Transverse colon (tissue), 4 donors: ENCODE data around the gene RGS3. TPM values are rescaled to one million over a fixed set of nuclear protein-coding genes. Genes with fewer than 3 reads are reported as not detected.
A peak's percentile ranks its signal among the peaks of the same experiment; 100 is the strongest.

ENCODE experiments used
- DNase-seq: peaks from one replicate; pipeline ENCODE4 v3.0.0-alpha.2; 2019
- H3K27ac ChIP-seq, 4 donors: fragments of 200-600 bp; sonication (generic); 2 replicates each; pipeline ENCODE4 v1.5.1; 2016 to 2018; ENCODE audit warnings: inconsistent platforms in 4 of 4
- H3K27me3 ChIP-seq: fragments of 200-600 bp; sonication (generic); 2 replicates; pipeline ENCODE4 v1.5.1; 2017; ENCODE audit warnings: inconsistent platforms
- H3K36me3 ChIP-seq, 4 donors: fragments of 200-600 bp; sonication (generic); 2 replicates each; pipeline ENCODE4 v1.5.1; 2017 to 2019; ENCODE audit warnings: inconsistent platforms in 4 of 4
- H3K4me1 ChIP-seq, 4 donors: fragments of 200-600 bp; sonication (generic); 2 replicates each; pipeline ENCODE4 v1.5.1; 2017 to 2020; ENCODE audit warnings: inconsistent platforms in 4 of 4
- H3K4me3 ChIP-seq, 4 donors: fragments of 200-600 bp; sonication (generic); 1 replicate in 1 of 4; 2 replicates in 3 of 4; pipeline versions ENCODE4 v1.5.1 to v1.6.1; 2017 to 2019; ENCODE audit warnings: inconsistent platforms in 4 of 4
- H3K9me3 ChIP-seq, 2 donors: fragments of 200-600 bp; sonication (generic); 2 replicates each; pipeline ENCODE4 v1.5.1; 2017 to 2019; ENCODE audit warnings: inconsistent platforms in 2 of 2
- CTCF ChIP-seq, 5 experiments: fragments of 200-600 bp in 3 of 5; fragments of 450-650 bp in 2 of 5; sonication (generic) in 3 of 5; IDR thresholded peaks; 1 replicate in 2 of 5; 2 replicates in 3 of 5; pipeline ENCODE4 v1.5.1; 2016 to 2017; ENCODE audit warnings: antibody characterized with exemption in 5 of 5, inconsistent platforms in 3 of 5, mild to moderate bottlenecking in 2 of 5, moderate library complexity in 1 of 5
- EP300 ChIP-seq: sonication (generic); formaldehyde crosslinking; IDR thresholded peaks from one replicate; pipeline ENCODE4 v1.6.1; 2017; ENCODE audit warnings: antibody characterized with exemption, low read depth
- POLR2A ChIP-seq: fragments of 450-650 bp; IDR thresholded peaks from one replicate; pipeline ENCODE4 v1.6.1; 2016; ENCODE audit warnings: antibody characterized with exemption, mild to moderate bottlenecking, moderate library complexity
- POLR2AphosphoS5 ChIP-seq, 3 donors: sonication (generic); formaldehyde crosslinking; IDR thresholded peaks; one replicate each; pipeline ENCODE4 v1.6.1; 2016; ENCODE audit warnings: antibody characterized with exemption in 3 of 3
- WGBS, 2 donors: methylation state at CpG; one replicate each; pipeline ENCODE4 v1.1.5; 2018; ENCODE audit warnings: low coverage in 1 of 2; 5-methylcytosine and 5-hydroxymethylcytosine counted together
- in situ Hi-C, 4 donors: fragments of 200-750 bp; cut with MboI; loops; one replicate each; pipeline versions ENCODE4 v1.15.0 to v1.15.1; 2017; ENCODE audit warnings: low sequenced_read_pairs in 3 of 4, low pct_ligation_motif_present in 1 of 4, low pct_unique_long_range_greater_than_20kb in 1 of 4
- intact Hi-C: fragments of 100-400 bp; cut with DNase I; formaldehyde crosslinking; loops from one replicate; pipeline ENCODE4 v1.15.1; 2023; ENCODE audit warnings: low total_unique reads
- total RNA-seq, 4 donors: library from RNA; depleted of rRNA; stranded (reverse); fragments of >200 nt; gene quantifications; one replicate each; pipeline ENCODE4 v1.1.0, GENCODE V29; 2016

Gene RGS3
- total RNA-seq, 4 donors from 2014 or later, result 62.7 to 150 (median 80.9) TPM

GRCh38 chr9:113596616-113597320, 133.2 kb downstream of the RGS3 start:
- H3K4me1 ChIP-seq, result peaks cover 0 to 22% (median 9%) of the 10 kb centered on the region in 4 donors
- no peak overlapping the region for H3K4me3 ChIP-seq
- peaks cover 0 to 12% (median 6%) of the 10 kb centered on the region in 4 donors for H3K36me3 ChIP-seq
- in situ Hi-C loops, result no loop called here
- H3K27ac ChIP-seq, result no peak overlapping the region
- no peaks in the 10 kb centered on the region for H3K9me3 ChIP-seq
- intact Hi-C loops, result no loop called here
- no peak for DNase-seq
- WGBS, 2 donors, result 95 to 100% methylated on average over 6 to 27 of the region's 27 CpGs
- TF ChIP-seq CTCF (IDR thresholded peaks at IDR 0.05), result no peak
- no peak for TF ChIP-seq POLR2A
- no peak for TF ChIP-seq EP300
- no peak for TF ChIP-seq POLR2AphosphoS5 (IDR thresholded peaks at IDR 0.05)
- no peaks in the 10 kb centered on the region for H3K27me3 ChIP-seq

- no peak for DNase-seq
- Histone ChIP-seq H3K36me3 (peaks cover 0 to 12% (median 6%) of the 10 kb centered on the region in 4 donors), H3K4me3 (no peak overlapping the region), H3K27me3 (no peaks in the 10 kb centered on the region), H3K9me3 (no peaks in the 10 kb centered on the region), H3K27ac (no peak overlapping the region), H3K4me1 (peaks cover 3 to 31% (median 15%) of the 10 kb centered on the region in 4 donors)
- in situ Hi-C loops, result no loop called here
- intact Hi-C loops, result no loop called here
- TF ChIP-seq EP300 (no peak), CTCF (IDR thresholded peaks at IDR 0.05) (no peak), POLR2AphosphoS5 (IDR thresholded peaks at IDR 0.05) (no peak), POLR2A (no peak)
- WGBS, 2 donors, result 89% methylated on average over 14 of the region's 14 CpGs; no CpG with 5 or more reads in 1 of the 2 donors
These were observed 134.1 kb downstream of the RGS3 start for GRCh38 chr9:113597390-113598241.

- in situ Hi-C loops, result no loop called here
- no peak for DNase-seq
- Histone ChIP-seq H3K4me1 (peaks cover 3 to 29% (median 13%) of the 10 kb centered on the region in 4 donors), H3K36me3 (peaks cover 0 to 12% (median 6%) of the 10 kb centered on the region in 4 donors), H3K27me3 (no peaks in the 10 kb centered on the region), H3K27ac (no peak overlapping the region), H3K9me3 (no peaks in the 10 kb centered on the region), H3K4me3 (no peak overlapping the region)
- intact Hi-C loops, result no loop called here
- WGBS, 2 donors, result 83% methylated on average over 2 of the region's 2 CpGs; no CpG with 5 or more reads in 1 of the 2 donors
- TF ChIP-seq CTCF (IDR thresholded peaks at IDR 0.05) (no peak), EP300 (no peak), POLR2AphosphoS5 (IDR thresholded peaks at IDR 0.05) (peak in 1 of 3 donors; percentile 15)
These were observed 134.9 kb downstream of the RGS3 start for GRCh38 chr9:113598451-113598850.

GRCh38 chr9:113598883-113599282, 135.4 kb downstream of the RGS3 start:
- no peaks in the 10 kb centered on the region for H3K27me3 ChIP-seq
- H3K9me3 ChIP-seq, result no peaks in the 10 kb centered on the region
- no peak for DNase-seq
- no peak overlapping the region for H3K4me3 ChIP-seq
- TF ChIP-seq EP300, result no peak
- no peak for TF ChIP-seq CTCF (IDR thresholded peaks at IDR 0.05)
- no peak for TF ChIP-seq POLR2A
- TF ChIP-seq POLR2AphosphoS5 (IDR thresholded peaks at IDR 0.05), result no peak
- H3K36me3 ChIP-seq, result peaks cover 0 to 12% (median 6%) of the 10 kb centered on the region in 4 donors
- 91% methylated on average over 5 of the region's 5 CpGs; no CpG with 5 or more reads in 1 of the 2 donors for WGBS, 2 donors
- peaks cover 3 to 25% (median 12%) of the 10 kb centered on the region in 4 donors for H3K4me1 ChIP-seq
- in situ Hi-C loops (no loop called here), intact Hi-C loops (no loop called here)
- H3K27ac ChIP-seq, result no peak overlapping the region
